ENCODE results near the gene SNAP25. TPM values are rescaled to one million over a fixed set of nuclear protein-coding genes. Genes with fewer than 3 reads are reported as not detected.

SNAP25 gene
- total RNA-seq, 1 donor from 2014 or later: 14.2 TPM

GRCh38 chr20:10304471-10305046 is 85.9 kb downstream of the SNAP25 start:
- H3K9me3 Mint-ChIP-seq: no peaks in the 10 kb centered on the region
- intact Hi-C loops (cut with micrococcal nuclease): loop anchor here (5.0 kb wide), 2 partner anchors 87 to 327 kb away; partner anchors contain the start of gene SNAP25
- no peak overlapping the region for H3K4me3 Mint-ChIP-seq (ENCODE audit: low read depth)
- H3K36me3 Mint-ChIP-seq (ENCODE audit: low read depth): peaks cover 13% of the 10 kb centered on the region
- H3K27me3 Mint-ChIP-seq (ENCODE audit: low read depth): peaks cover 50% of the 10 kb centered on the region
- no peak overlapping the region for H3K27ac Mint-ChIP-seq
- peaks cover 24% of the 10 kb centered on the region for H3K4me1 Mint-ChIP-seq (ENCODE audit: low read depth)
- no peak for DNase-seq (ENCODE audit: low spot score)

- Mint-ChIP-seq H3K36me3 (ENCODE audit: low read depth) (peaks cover 13% of the 10 kb centered on the region), H3K9me3 (no peaks in the 10 kb centered on the region), H3K4me1 (ENCODE audit: low read depth) (peaks cover 24% of the 10 kb centered on the region), H3K27me3 (ENCODE audit: low read depth) (peaks cover 51% of the 10 kb centered on the region), H3K4me3 (ENCODE audit: low read depth) (no peak overlapping the region), H3K27ac (no peak overlapping the region)
- intact Hi-C loops (cut with micrococcal nuclease): loop anchor here (5.0 kb wide), 2 partner anchors 89 to 329 kb away; partner anchors contain the start of gene SNAP25
- DNase-seq (ENCODE audit: low spot score): no peak
Measured at GRCh38 chr20:10306440-10307358, 88.1 kb downstream of the SNAP25 start.

GRCh38 chr20:10307359-10307735 is 88.7 kb downstream of the SNAP25 start:
- H3K27ac Mint-ChIP-seq: no peak overlapping the region
- peaks cover 13% of the 10 kb centered on the region for H3K36me3 Mint-ChIP-seq (ENCODE audit: low read depth)
- peaks cover 55% of the 10 kb centered on the region for H3K27me3 Mint-ChIP-seq (ENCODE audit: low read depth)
- intact Hi-C loops (cut with micrococcal nuclease): loop anchor here (5.0 kb wide), 2 partner anchors 90 to 330 kb away; partner anchors contain the start of gene SNAP25
- no peak overlapping the region for H3K4me3 Mint-ChIP-seq (ENCODE audit: low read depth)
- no peaks in the 10 kb centered on the region for H3K9me3 Mint-ChIP-seq
- peaks cover 24% of the 10 kb centered on the region for H3K4me1 Mint-ChIP-seq (ENCODE audit: low read depth)
- no peak for DNase-seq (ENCODE audit: low spot score)

- no peak overlapping the region for H3K4me3 Mint-ChIP-seq (ENCODE audit: low read depth)
- DNase-seq (ENCODE audit: low spot score): no peak
- peaks cover 13% of the 10 kb centered on the region for H3K36me3 Mint-ChIP-seq (ENCODE audit: low read depth)
- intact Hi-C loops (cut with micrococcal nuclease): loop anchor here (5.0 kb wide), 2 partner anchors 91 to 331 kb away; partner anchors contain the start of gene SNAP25
- H3K9me3 Mint-ChIP-seq: no peaks in the 10 kb centered on the region
- peaks cover 49% of the 10 kb centered on the region for H3K27me3 Mint-ChIP-seq (ENCODE audit: low read depth)
- H3K4me1 Mint-ChIP-seq (ENCODE audit: low read depth): peaks cover 24% of the 10 kb centered on the region
- H3K27ac Mint-ChIP-seq: no peak overlapping the region
Measured at GRCh38 chr20:10308652-10309051, 90.0 kb downstream of the SNAP25 start.

- intact Hi-C loops (cut with micrococcal nuclease): loop anchor here (5.0 kb wide), 2 partner anchors 92 to 332 kb away; partner anchors contain the start of gene SNAP25
- H3K27ac Mint-ChIP-seq: no peak overlapping the region
- H3K9me3 Mint-ChIP-seq: no peaks in the 10 kb centered on the region
- peaks cover 48% of the 10 kb centered on the region for H3K27me3 Mint-ChIP-seq (ENCODE audit: low read depth)
- H3K36me3 Mint-ChIP-seq (ENCODE audit: low read depth): peaks cover 13% of the 10 kb centered on the region
- no peak for DNase-seq (ENCODE audit: low spot score)
- no peak overlapping the region for H3K4me3 Mint-ChIP-seq (ENCODE audit: low read depth)
- H3K4me1 Mint-ChIP-seq (ENCODE audit: low read depth): peaks cover 23% of the 10 kb centered on the region
Measured at GRCh38 chr20:10309326-10309725, 90.7 kb downstream of the SNAP25 start.

- peaks cover 54% of the 10 kb centered on the region for H3K27me3 Mint-ChIP-seq (ENCODE audit: low read depth)
Measured at GRCh38 chr20:10312111-10312510, 93.5 kb downstream of the SNAP25 start.

GRCh38 chr20:10313215-10313614 is 94.6 kb downstream of the SNAP25 start:
- peaks cover 6% of the 10 kb centered on the region for H3K4me1 Mint-ChIP-seq (ENCODE audit: low read depth)
- peaks cover 54% of the 10 kb centered on the region for H3K27me3 Mint-ChIP-seq (ENCODE audit: low read depth)
- H3K36me3 Mint-ChIP-seq (ENCODE audit: low read depth): peaks cover 6% of the 10 kb centered on the region
- no peak for DNase-seq (ENCODE audit: low spot score)
- H3K9me3 Mint-ChIP-seq: peaks cover 5% of the 10 kb centered on the region
- no peak overlapping the region for H3K27ac Mint-ChIP-seq
- no peak overlapping the region for H3K4me3 Mint-ChIP-seq (ENCODE audit: low read depth)
- intact Hi-C loops (cut with micrococcal nuclease): no loop called here

More at GRCh38 chr20:10312111-10312510, 93.5 kb downstream of the SNAP25 start:
- Mint-ChIP-seq H3K4me1 (ENCODE audit: low read depth) (peaks cover 10% of the 10 kb centered on the region), H3K36me3 (ENCODE audit: low read depth) (peaks cover 6% of the 10 kb centered on the region), H3K4me3 (ENCODE audit: low read depth) (no peak overlapping the region), H3K27ac (no peak overlapping the region), H3K9me3 (peaks cover 3% of the 10 kb centered on the region)
- intact Hi-C loops (cut with micrococcal nuclease): no loop called here
- DNase-seq (ENCODE audit: low spot score): no peak

- no peak for DNase-seq (ENCODE audit: low spot score)
- H3K36me3 Mint-ChIP-seq (ENCODE audit: low read depth): peaks cover 3% of the 10 kb centered on the region
- intact Hi-C loops (cut with micrococcal nuclease): no loop called here
- H3K9me3 Mint-ChIP-seq: peaks cover 8% of the 10 kb centered on the region
- peaks cover 51% of the 10 kb centered on the region for H3K27me3 Mint-ChIP-seq (ENCODE audit: low read depth)
- no peak overlapping the region for H3K4me3 Mint-ChIP-seq (ENCODE audit: low read depth)
- H3K4me1 Mint-ChIP-seq (ENCODE audit: low read depth): peaks cover 9% of the 10 kb centered on the region
- H3K27ac Mint-ChIP-seq: no peak overlapping the region
Measured at GRCh38 chr20:10313701-10314100, 95.1 kb downstream of the SNAP25 start.

- Mint-ChIP-seq H3K4me1 (ENCODE audit: low read depth) (peaks cover 8% of the 10 kb centered on the region), H3K9me3 (peaks cover 9% of the 10 kb centered on the region), H3K27ac (no peak overlapping the region), H3K4me3 (ENCODE audit: low read depth) (no peak overlapping the region), H3K27me3 (ENCODE audit: low read depth) (peaks cover 48% of the 10 kb centered on the region), H3K36me3 (ENCODE audit: low read depth) (no peaks in the 10 kb centered on the region)
- intact Hi-C loops (cut with micrococcal nuclease): no loop called here
- no peak for DNase-seq (ENCODE audit: low spot score)
Measured at GRCh38 chr20:10314198-10314597, 95.6 kb downstream of the SNAP25 start.

- Mint-ChIP-seq H3K9me3 (peaks cover 9% of the 10 kb centered on the region), H3K27me3 (ENCODE audit: low read depth) (peaks cover 42% of the 10 kb centered on the region), H3K4me3 (ENCODE audit: low read depth) (no peak overlapping the region), H3K36me3 (ENCODE audit: low read depth) (no peaks in the 10 kb centered on the region), H3K4me1 (ENCODE audit: low read depth) (peaks cover 14% of the 10 kb centered on the region), H3K27ac (no peak overlapping the region)
- intact Hi-C loops (cut with micrococcal nuclease): loop anchor here (5.0 kb wide), 1 partner anchor 37 kb away; no protein-coding TSS in a partner anchor
- no peak for DNase-seq (ENCODE audit: low spot score)
Measured at GRCh38 chr20:10315138-10315537, 96.5 kb downstream of the SNAP25 start.

GRCh38 chr20:10316582-10316981 is 98.0 kb downstream of the SNAP25 start:
- no peak for DNase-seq (ENCODE audit: low spot score)
- H3K36me3 Mint-ChIP-seq (ENCODE audit: low read depth): no peaks in the 10 kb centered on the region
- H3K4me1 Mint-ChIP-seq (ENCODE audit: low read depth): peaks cover 14% of the 10 kb centered on the region
- no peak overlapping the region for H3K4me3 Mint-ChIP-seq (ENCODE audit: low read depth)
- peaks cover 9% of the 10 kb centered on the region for H3K9me3 Mint-ChIP-seq
- no peak overlapping the region for H3K27ac Mint-ChIP-seq
- H3K27me3 Mint-ChIP-seq (ENCODE audit: low read depth): peaks cover 33% of the 10 kb centered on the region
- intact Hi-C loops (cut with micrococcal nuclease): loop anchor here (5.0 kb wide), 1 partner anchor 36 kb away; no protein-coding TSS in a partner anchor

GRCh38 chr20:10318291-10319024 is 99.8 kb downstream of the SNAP25 start:
- H3K9me3 Mint-ChIP-seq: peaks cover 9% of the 10 kb centered on the region
- H3K36me3 Mint-ChIP-seq (ENCODE audit: low read depth): no peaks in the 10 kb centered on the region
- no peak overlapping the region for H3K4me3 Mint-ChIP-seq (ENCODE audit: low read depth)
- peaks cover 24% of the 10 kb centered on the region for H3K27me3 Mint-ChIP-seq (ENCODE audit: low read depth)
- no peak for DNase-seq (ENCODE audit: low spot score)
- no peak overlapping the region for H3K27ac Mint-ChIP-seq
- intact Hi-C loops (cut with micrococcal nuclease): loop anchor here (5.0 kb wide), 1 partner anchor 34 kb away; no protein-coding TSS in a partner anchor
- peaks cover 14% of the 10 kb centered on the region for H3K4me1 Mint-ChIP-seq (ENCODE audit: low read depth)

Measured in activated T-helper 2 cell treated with anti-CD3 and anti-CD28 coated beads, Interferon-gamma antibody, Interleukin-2, Interleukin-4, amounts not matched to agents 10 μg/mL and 5 μg/mL and 100 μg/mL, durations not matched to agents 14 hours and 24 hours and 36 hours (primary cell).